GM06990 (cell line): ENCODE measurements around the gene TTBK1.

Source experiments
- DNase-seq: peaks from one replicate; pipeline ENCODE4 v3.0.0-alpha.2; 2011; ENCODE audit not compliant: insufficient read length; ENCODE audit errors: extremely low read depth
- H3K27me3 ChIP-seq: replicated peaks from 2 replicates; pipeline ENCODE4 v1.6.0; 2011; ENCODE audit warnings: low read length; ENCODE audit not compliant: control insufficient read depth, insufficient read depth
- H3K36me3 ChIP-seq: 2 replicates; pipeline ENCODE4 v1.5.1; 2011; ENCODE audit warnings: low read length; ENCODE audit not compliant: control insufficient read depth, insufficient read depth
- H3K4me3 ChIP-seq: replicated peaks from 2 replicates; pipeline ENCODE4 v1.5.1; 2011; ENCODE audit warnings: low read depth, mild to moderate bottlenecking, control low read depth, low read length
- TF ChIP-seq, protein P1 (sequence below): IDR thresholded peaks from 2 replicates; pipeline ENCODE4 v1.5.1; 2011; ENCODE audit warnings: low read length, control low read depth, mild to moderate bottlenecking, inconsistent platforms; ENCODE audit not compliant: insufficient read depth, poor library complexity, severe bottlenecking

The TTBK1 gene

DNA sequence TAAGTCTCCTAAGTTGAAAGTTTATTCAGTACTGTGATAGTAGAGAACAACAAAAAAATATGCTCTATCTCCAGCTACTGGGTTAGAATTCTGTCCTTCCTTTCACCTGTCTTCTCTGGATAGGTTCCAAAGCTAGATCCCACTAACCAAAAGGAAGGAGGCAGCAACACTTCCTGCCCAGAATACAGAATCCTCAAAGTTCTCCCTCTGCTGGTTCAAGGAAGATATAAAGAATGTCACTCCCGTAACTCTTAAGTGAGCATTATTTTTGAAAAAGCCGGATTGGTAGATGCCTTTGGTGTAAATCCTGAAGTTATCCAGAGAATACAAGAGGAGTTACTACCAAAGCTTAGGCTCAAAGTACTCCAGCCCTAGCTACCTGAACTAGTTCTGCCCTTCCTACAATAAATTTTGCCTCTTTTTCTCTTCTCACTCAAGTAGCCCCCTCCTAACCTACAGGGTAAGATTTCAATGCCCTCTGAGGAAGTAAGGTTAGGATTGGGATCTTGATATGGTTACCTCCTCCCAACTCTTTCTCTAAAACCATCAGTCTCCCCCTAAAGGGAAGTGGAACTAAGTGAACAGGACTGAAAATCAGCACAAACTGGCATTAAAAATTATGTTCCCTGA, 91.3 kb downstream of the TTBK1 start:
- no peak for DNase-seq
- Histone ChIP-seq H3K4me3 (no peak overlapping the region), H3K27me3 (no peaks in the 10 kb centered on the region), H3K36me3 (peaks cover 3% of the 10 kb centered on the region)
- TF ChIP-seq, protein P1, sequence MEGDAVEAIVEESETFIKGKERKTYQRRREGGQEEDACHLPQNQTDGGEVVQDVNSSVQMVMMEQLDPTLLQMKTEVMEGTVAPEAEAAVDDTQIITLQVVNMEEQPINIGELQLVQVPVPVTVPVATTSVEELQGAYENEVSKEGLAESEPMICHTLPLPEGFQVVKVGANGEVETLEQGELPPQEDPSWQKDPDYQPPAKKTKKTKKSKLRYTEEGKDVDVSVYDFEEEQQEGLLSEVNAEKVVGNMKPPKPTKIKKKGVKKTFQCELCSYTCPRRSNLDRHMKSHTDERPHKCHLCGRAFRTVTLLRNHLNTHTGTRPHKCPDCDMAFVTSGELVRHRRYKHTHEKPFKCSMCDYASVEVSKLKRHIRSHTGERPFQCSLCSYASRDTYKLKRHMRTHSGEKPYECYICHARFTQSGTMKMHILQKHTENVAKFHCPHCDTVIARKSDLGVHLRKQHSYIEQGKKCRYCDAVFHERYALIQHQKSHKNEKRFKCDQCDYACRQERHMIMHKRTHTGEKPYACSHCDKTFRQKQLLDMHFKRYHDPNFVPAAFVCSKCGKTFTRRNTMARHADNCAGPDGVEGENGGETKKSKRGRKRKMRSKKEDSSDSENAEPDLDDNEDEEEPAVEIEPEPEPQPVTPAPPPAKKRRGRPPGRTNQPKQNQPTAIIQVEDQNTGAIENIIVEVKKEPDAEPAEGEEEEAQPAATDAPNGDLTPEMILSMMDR = peak; percentile 31

DNA sequence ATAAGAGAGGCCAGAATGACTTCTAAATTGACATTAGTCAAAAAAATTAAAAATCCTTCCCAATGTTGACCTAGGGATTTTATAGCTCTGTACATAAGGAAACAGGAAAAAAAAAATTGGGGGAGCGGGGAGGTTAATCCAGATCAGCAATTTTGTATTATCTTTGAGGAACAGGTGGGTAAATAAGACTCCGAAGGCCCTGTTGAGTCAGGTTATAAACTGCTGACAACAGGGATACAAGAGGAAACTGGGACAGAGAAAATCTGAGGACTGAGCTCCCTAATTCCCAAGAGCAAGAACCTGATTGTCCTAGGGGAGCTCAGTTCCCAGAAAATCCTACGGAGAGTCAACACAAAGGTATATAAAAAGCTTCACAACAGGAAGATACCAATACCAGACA, 92.2 kb downstream of the TTBK1 start:
- no peak for DNase-seq
- Histone ChIP-seq H3K36me3 (peaks cover 8% of the 10 kb centered on the region), H3K27me3 (no peaks in the 10 kb centered on the region), H3K4me3 (no peak overlapping the region)
- TF ChIP-seq, protein P1 = no peak

- Histone ChIP-seq H3K4me3 (no peak overlapping the region), H3K27me3 (no peaks in the 10 kb centered on the region), H3K36me3 (peaks cover 8% of the 10 kb centered on the region)
- DNase-seq = no peak
- TF ChIP-seq, protein P1 = no peak
Observed at GRCh38 chr6:43336382-43336781, 93.1 kb downstream of the TTBK1 start.
